Esophagus squamous epithelium (tissue), 5 donors: ENCODE data around the gene MAN1C1. TPM values are rescaled to one million over a fixed set of nuclear protein-coding genes. Genes with fewer than 3 reads are reported as not detected.
"Not testable (repeated sequence)": the region's sequence is repeated elsewhere in the genome, so short reads cannot be mapped to it uniquely, and the experiment has no call there.

Experiments used
- DNase-seq: peaks from one replicate; lab custom pipeline; 2025; lab: John Stamatoyannopoulos, UW
- H3K27ac ChIP-seq, 4 donors: fragments of 200-600 bp; sonication (generic); one replicate each; pipeline ENCODE4 v1.5.1; 2016 to 2019; ENCODE audit warnings: mild to moderate bottlenecking in 1 of 4
- H3K27me3 ChIP-seq, 4 donors: fragments of 200-600 bp; sonication (generic); 1 replicate in 3 of 4; 2 replicates in 1 of 4; pipeline versions ENCODE4 v1.5.1 to v1.6.0; 2017 to 2021; ENCODE audit warnings: antibody characterized with exemption in 1 of 4
- H3K36me3 ChIP-seq, 3 donors: fragments of 200-600 bp; sonication (generic); one replicate each; pipeline ENCODE4 v1.5.1; 2016 to 2019
- H3K4me1 ChIP-seq, 3 donors: fragments of 200-600 bp; sonication (generic); one replicate each; pipeline ENCODE4 v1.5.1; 2017 to 2019
- H3K4me3 ChIP-seq, 4 donors: fragments of 200-600 bp; sonication (generic); 1 replicate in 3 of 4; 2 replicates in 1 of 4; pipeline ENCODE4 v1.5.1; 2016 to 2019; ENCODE audit warnings: mild to moderate bottlenecking in 2 of 4, moderate library complexity in 1 of 4
- H3K9me3 ChIP-seq, 3 donors: fragments of 200-600 bp; sonication (generic); one replicate each; pipeline ENCODE4 v1.5.1; 2016 to 2019
- CTCF ChIP-seq, 6 experiments: fragments of 450-650 bp in 4 of 6; fragments of 200-600 bp in 2 of 6; sonication (generic) in 2 of 6; IDR thresholded peaks; one replicate each; pipeline ENCODE4 v1.5.1; 2016 to 2019; ENCODE audit warnings: antibody characterized with exemption in 6 of 6, mild to moderate bottlenecking in 4 of 6, moderate library complexity in 4 of 6
- POLR2A ChIP-seq, 4 donors: fragments of 450-650 bp; IDR thresholded peaks; one replicate each; pipeline ENCODE4 v1.6.1; 2017; ENCODE audit warnings: antibody characterized with exemption in 4 of 4, mild to moderate bottlenecking in 4 of 4, moderate library complexity in 3 of 4
- WGBS, 2 donors: methylation state at CpG; one replicate each; pipeline ENCODE4 v1.1.5; 2018; 5-methylcytosine and 5-hydroxymethylcytosine counted together
- intact Hi-C: fragments of 100-400 bp; cut with DNase I; formaldehyde crosslinking; loops from one replicate; pipeline ENCODE4 v1.15.0; 2022
- total RNA-seq, 4 donors: library from RNA; depleted of rRNA; stranded (reverse); fragments of >200 nt; gene quantifications; one replicate each; pipeline ENCODE4 v1.1.0, GENCODE V29; 2016
- donor health status: DM: yes; HTN: yes; CAD: no.

MAN1C1 gene
- total RNA-seq, 4 donors from 2014 or later = 0.91 to 7.4 (median 3.8) TPM

- H3K4me1 ChIP-seq = peaks cover 18 to 61% (median 35%) of the 10 kb centered on the region in 3 donors
- peak overlapping the region in 1 of 4 donors; percentile 4 for H3K27ac ChIP-seq
- DNase-seq = no peak
- no peaks in the 10 kb centered on the region for H3K36me3 ChIP-seq
- intact Hi-C loops = no loop called here
- H3K4me3 ChIP-seq = no peak overlapping the region
- no peaks in the 10 kb centered on the region for H3K27me3 ChIP-seq
- TF ChIP-seq CTCF (IDR thresholded peaks at IDR 0.05) (no peak), POLR2A (IDR thresholded peaks at IDR 0.05) (no peak)
- WGBS, 2 donors = 90 to 96% methylated on average over 5 of the region's 5 CpGs
- no peaks in the 10 kb centered on the region for H3K9me3 ChIP-seq
These were observed 114.6 kb downstream of the MAN1C1 start for GRCh38 chr1:25731148-25731547.

- Histone ChIP-seq H3K4me3 (no peak overlapping the region), H3K36me3 (no peaks in the 10 kb centered on the region), H3K27me3 (no peaks in the 10 kb centered on the region), H3K4me1 (peaks cover 18 to 67% (median 35%) of the 10 kb centered on the region in 3 donors), H3K9me3 (no peaks in the 10 kb centered on the region), H3K27ac (no peak overlapping the region)
- TF ChIP-seq CTCF (IDR thresholded peaks at IDR 0.05) = no peak
- TF ChIP-seq POLR2A (IDR thresholded peaks at IDR 0.05) = no peak
- 82 to 84% methylated on average over 2 to 3 of the region's 4 CpGs for WGBS, 2 donors
- intact Hi-C loops = no loop called here
- no peak for DNase-seq
These were observed 115.2 kb downstream of the MAN1C1 start for GRCh38 chr1:25731626-25732370.

DNA sequence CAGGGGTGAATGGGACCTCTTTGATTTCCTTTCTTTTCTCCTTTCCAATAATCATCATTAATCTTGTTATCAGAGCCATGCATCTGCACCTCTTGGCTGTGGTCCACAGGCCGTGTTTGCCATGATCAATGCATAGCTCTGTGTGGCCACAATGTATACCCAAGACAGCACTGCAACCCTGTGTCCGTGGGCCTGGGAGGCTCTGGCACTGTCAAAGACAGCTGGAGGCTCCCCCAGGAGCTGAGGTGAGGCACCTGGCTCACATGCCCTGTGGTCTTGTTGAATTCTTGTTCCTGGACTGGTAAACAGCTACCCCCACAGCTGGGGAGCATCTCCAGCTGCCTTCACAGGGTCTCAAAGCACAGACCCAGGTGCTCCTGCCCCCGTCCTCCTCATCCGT is 116.2 kb downstream of the MAN1C1 start:
- H3K27me3 ChIP-seq = no peaks in the 10 kb centered on the region
- H3K9me3 ChIP-seq = no peaks in the 10 kb centered on the region
- H3K36me3 ChIP-seq = no peaks in the 10 kb centered on the region
- no peak overlapping the region for H3K4me3 ChIP-seq
- peaks cover 11 to 64% (median 28%) of the 10 kb centered on the region in 3 donors for H3K4me1 ChIP-seq
- no peak for DNase-seq
- TF ChIP-seq CTCF (IDR thresholded peaks at IDR 0.05) = no peak
- TF ChIP-seq POLR2A (IDR thresholded peaks at IDR 0.05) = no peak
- 88 to 89% methylated on average over 4 of the region's 4 CpGs for WGBS, 2 donors
- no peak overlapping the region for H3K27ac ChIP-seq
- intact Hi-C loops = no loop called here

DNA sequence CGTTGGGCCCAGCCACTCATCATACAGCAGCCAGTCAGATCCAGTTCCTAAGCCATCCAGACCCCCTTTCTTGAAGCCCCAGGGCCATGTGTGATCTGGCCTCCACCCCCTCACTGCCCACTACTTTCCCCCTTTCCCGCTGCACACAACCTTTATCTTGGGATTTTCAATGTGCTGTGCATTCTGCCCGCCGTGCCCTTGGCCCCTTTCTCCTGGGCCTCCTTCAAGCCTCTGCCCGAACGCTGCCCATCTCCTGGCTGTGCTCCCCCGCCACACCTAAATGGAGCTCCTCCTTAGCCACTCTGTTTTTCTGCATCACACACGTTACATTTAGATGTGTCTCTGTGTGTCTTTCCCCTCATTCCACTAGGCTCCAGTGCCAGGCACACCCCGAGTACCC is 116.7 kb downstream of the MAN1C1 start:
- H3K4me3 ChIP-seq = no peak overlapping the region
- intact Hi-C loops = no loop called here
- no peak overlapping the region for H3K27ac ChIP-seq
- 96% methylated on average over 9 of the region's 9 CpGs for WGBS, 2 donors
- H3K4me1 ChIP-seq = peaks cover 8 to 59% (median 24%) of the 10 kb centered on the region in 3 donors
- H3K36me3 ChIP-seq = no peaks in the 10 kb centered on the region
- no peaks in the 10 kb centered on the region for H3K27me3 ChIP-seq
- no peaks in the 10 kb centered on the region for H3K9me3 ChIP-seq
- no peak for TF ChIP-seq POLR2A (IDR thresholded peaks at IDR 0.05)
- TF ChIP-seq CTCF (IDR thresholded peaks at IDR 0.05) = no peak
- DNase-seq = no peak

GRCh38 chr1:25734991-25735390 is 118.4 kb downstream of the MAN1C1 start:
- H3K27me3 ChIP-seq, DNase-seq, H3K36me3 ChIP-seq, H3K4me3 ChIP-seq, intact Hi-C loops, H3K9me3 ChIP-seq, H3K27ac ChIP-seq: not testable (repeated sequence)
- WGBS, 2 donors = 62 to 75% methylated on average over 10 of the region's 10 CpGs
- H3K4me1 ChIP-seq = peaks cover 7 to 52% (median 18%) of the 10 kb centered on the region in 3 donors
